ENCODE results near the gene SLC1A7.

The SLC1A7 gene

DNA sequence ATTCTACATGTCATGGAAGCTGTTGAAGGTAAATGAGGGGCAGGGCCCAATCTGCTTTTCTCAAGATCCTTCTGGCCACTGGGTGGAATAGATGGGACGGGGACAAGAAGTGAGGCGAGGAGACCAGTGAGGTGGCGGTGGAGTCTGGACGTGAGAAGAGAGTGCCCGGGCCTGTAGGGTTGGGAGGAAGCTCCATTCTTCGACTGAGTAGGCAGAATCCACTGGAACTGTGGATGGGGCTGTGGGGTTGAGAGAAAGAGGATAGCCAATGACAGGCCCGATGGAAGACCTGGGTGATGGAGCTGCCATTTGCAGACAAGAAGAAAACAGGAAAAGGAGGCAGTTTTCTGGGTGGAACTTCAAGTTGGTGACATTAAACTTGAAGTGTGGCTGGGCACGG, 10.3 kb downstream of the SLC1A7 start:
- DNase-seq: no peak

DNA sequence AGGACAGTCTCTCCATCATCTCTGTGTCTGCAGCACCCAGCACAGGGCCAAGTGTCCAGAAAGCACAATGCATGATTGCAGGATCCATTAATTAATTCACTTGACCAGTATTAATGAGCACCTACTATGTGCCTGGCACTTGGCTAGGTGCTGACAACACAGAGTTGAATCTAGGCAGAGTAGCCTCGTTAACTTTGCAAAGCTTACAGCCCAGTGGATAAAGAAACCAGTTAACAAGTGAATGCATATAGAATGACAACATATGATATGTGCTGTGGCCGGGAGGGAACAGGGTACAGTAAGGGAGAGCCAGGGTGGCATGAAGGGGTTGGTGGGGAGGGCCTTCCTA, 10.9 kb downstream of the SLC1A7 start:
- DNase-seq: no peak

DNA sequence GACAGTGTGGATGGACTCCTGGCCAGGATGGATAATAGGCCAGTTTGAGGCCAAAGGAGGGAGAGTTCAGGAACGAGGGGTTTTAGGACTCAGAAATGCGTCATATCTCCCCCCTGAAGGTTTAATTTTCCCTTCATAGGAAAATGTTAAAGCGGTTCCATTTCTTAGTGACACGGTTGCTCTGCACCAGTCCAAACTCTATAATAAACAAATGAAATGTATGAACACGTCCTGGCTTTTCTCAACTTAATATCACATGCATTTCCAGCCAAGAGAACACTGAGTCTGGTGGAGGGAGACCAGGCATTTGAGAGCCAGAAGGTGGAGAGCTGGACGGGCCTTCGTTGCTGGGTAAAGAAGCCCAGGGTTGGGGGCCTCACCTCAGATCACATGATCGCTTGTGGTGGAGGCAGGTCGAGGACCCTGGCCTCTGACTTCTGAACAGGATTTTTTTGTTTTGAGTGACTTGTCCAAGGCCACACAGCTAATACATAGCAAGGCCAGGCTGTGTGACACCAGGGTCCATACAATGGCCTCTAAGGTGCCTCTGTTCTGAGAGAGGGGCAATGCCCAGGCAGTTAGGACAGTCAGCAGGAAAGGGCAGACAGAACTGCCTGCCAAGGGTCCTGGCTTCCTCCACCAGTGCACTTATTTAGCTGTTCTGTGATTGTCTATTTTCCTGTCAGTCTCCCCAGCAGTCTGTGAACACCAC, 11.4 kb downstream of the SLC1A7 start:
- no peak for DNase-seq

DNA sequence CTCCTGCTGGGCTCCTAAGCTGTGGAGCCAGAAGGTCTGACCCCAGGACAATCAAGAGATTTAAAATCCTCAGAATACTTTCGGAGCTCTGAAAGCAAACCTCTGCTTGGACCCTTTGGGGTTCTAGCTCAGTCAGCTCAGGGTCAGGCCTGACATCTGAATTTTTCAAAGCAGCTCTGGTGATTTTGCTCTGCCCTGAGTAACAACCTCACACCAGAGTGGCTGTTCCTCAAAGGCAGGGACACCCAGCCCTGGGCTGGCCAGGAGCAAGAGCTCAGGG, 11.9 kb downstream of the SLC1A7 start:
- DNase-seq: no peak

DNA sequence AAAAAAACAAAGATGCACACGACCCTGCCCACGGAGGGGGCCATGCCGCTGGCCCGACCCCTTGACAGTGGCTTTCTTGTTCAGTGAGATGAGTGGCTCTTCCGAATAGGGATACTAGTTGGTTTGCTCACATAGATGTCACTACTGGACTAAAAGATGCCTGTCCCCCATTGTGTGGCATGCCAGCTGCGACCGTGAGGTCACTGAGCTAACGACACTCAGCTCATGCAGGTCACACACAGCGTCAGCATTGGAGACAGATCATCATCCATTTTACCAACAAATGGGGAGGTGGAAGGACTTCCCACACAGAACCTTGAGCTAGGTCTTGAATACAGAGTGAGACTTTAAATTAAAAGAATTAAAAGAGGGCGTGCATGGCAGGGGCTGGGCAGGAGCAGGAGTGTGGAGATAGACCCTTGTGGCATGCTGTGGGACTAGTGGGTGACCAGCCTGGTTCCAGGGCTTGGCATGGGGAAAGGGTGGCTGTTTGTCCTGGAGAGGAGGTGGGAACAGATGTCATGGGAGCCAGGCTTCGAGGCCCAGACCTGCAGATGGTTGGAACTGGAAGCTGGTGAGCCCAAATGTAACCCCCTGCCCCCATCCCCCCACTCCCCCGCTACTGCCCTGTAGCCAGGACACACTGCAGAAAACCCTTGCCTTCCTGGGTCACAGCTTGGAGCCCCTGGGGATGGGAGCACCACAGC, 12.4 kb downstream of the SLC1A7 start:
- no peak for DNase-seq

DNA sequence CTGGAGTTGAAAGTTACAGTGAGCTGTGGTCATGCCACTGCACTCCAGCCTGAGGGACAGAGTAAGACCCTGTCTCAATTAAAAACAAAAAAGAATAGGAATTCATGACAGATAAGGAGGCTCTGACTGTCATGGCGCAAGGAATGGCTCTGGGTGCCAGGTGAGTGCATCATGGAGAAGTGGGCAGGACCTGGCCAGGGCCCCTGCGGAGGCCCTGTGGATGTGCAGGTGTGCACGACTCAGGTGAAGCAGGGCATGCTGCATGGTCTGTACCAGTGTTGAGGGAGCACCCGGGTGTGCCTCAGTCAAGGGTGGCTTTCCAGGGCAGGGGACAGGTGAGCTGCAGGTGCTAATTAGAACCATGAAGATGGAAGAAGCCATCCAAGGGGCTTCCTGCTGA, 14.0 kb downstream of the SLC1A7 start:
- no peak for DNase-seq

DNA sequence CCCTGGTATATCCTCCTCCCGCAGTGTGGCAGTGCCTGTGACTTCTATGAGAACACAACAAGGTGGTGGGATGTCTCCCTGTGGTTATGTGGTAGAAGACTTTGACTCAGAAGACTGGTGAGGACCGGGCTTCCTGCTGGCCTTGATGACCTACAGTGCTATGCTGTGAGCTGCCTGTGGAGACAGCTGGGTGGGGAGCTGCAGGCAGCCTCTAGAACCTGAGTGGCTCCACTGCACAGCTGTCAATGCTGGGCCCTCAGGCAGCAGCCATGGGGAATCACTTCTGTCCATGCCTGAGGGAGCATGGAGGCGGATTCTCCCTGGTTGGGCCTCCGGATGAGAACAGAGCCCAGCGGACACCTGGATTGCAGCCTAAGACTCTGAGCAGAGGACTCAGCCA, 14.9 kb downstream of the SLC1A7 start:
- DNase-seq: no peak

DNA sequence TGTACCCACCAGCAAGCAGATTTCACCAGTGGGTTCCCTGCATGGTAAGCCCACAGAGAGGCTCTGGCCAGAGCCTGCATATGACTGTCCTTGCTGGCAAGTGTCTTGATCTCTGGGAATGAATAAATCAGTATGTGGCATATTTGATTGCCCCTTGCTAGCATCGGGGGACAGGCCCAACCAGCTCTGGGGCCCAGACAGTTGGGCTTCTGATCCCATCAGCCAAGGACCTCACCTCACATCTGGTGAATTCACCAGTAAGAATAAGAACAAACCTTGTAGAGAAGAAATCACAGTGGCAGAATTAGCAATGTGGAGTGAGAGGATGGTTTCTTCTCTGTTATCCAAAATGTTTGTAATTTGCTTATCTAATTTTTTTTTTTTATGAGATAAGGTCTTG, 15.9 kb downstream of the SLC1A7 start:
- no peak for DNase-seq

DNA sequence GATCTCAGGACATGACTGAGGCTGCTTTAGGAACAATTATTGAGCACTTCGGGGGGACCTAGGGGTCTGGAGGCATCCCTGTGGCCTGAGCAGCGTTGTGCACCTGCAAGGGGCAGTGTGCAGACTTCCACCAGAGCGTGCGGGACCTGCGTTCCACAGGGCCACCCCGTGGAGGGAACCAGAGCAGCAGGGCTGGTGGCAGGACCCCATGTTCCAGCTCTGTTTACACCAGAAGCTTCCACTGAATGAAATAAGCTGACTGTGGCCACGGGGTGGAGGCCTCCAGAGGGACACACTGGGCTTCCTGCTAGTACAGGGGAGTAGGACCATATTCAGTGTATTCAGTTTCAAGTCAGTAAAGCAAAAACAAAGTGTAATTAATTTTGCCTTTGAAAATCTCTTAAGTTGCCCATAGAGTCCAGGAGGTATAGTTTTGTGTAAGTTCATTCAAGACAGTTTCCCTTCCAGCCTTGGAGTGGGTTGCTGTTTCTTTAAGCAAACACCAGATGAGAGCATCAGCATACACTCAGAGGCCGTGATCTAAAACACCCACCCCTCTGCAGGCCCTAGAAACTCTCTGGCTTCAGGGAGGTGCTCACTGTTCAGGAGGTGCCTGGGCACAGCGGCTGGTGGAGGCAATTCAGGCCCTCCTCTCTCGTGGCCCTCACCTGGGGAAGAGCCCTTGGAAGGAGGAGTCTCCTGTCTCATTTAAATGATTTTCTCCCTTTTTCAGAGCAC, 16.6 kb downstream of the SLC1A7 start:
- DNase-seq: no peak

DNA sequence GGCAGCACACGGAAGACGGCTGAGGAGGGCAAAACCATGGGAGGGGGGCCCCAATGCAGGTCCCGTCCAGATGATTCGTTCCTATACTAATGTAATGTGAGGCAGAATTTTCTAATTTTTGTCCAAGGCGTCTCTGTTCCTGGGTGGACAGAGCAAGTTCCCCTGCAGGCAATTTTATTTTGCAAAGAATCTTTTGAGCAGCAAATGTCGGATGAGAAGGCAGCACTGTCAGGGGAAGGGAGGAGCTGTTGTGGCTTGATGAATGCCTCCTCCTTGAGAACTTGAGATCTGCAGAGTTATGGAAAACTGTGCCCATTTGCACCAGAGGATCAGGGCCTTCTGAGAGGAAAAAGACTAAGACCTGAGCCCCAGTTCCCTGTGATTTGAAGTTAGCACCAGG, 17.3 kb downstream of the SLC1A7 start:
- no peak for DNase-seq

DNA sequence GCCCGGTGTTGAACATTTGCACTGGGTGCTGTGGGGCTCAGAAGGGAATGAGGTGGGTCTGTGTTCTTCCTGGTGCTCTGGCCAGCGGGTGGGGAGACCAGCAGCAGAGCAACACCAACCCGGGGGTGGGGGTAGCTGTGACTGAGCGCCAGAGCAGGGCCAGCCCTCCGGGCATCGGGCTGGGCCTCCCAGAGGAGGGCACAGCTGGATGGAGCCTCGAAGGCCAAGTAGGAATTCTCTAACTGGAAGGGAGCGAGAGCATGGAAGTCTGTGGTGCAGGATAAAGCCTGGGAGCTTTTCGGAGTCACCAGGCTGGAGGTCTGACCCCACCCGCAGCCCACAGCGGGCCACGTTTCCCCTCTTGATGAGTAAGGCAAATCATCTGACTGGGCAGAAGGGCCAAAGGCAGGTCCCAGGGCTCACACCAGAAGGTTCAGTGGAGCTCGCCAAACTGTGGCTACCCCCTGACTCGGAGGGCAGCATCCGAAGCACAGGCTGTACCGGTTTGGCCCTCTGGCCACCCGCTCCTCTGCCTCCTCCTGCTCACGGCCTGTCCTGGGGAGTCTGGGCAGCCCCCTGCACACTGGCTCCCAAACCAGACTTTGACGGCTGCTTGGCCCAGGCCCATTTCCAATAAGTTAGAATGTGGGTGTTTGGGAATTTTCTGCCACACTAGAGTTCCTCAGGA, 18.8 kb downstream of the SLC1A7 start:
- no peak for DNase-seq

DNA sequence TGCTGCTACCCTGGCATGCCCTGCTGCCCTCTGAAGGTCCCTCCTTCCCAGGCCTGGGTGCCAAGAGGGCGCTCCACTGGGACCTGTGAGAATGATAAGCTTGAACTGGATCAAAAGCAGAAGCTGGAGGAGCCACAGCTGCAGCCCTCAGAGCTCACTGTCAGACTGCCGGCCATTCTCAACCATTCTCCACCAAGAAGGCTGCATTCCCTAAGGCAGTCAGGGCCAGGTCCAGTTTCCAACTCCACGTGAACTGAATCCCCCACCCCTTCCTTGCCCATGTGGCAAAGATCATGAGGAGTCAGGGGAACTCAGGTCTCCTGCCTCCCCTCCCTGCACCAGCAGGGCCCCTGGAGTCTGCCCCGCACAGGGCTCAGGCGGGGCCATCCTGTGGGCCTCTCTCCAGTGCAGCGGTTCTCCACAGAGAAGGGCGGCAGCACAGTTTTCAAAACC, 19.5 kb downstream of the SLC1A7 start:
- DNase-seq: no peak

DNA sequence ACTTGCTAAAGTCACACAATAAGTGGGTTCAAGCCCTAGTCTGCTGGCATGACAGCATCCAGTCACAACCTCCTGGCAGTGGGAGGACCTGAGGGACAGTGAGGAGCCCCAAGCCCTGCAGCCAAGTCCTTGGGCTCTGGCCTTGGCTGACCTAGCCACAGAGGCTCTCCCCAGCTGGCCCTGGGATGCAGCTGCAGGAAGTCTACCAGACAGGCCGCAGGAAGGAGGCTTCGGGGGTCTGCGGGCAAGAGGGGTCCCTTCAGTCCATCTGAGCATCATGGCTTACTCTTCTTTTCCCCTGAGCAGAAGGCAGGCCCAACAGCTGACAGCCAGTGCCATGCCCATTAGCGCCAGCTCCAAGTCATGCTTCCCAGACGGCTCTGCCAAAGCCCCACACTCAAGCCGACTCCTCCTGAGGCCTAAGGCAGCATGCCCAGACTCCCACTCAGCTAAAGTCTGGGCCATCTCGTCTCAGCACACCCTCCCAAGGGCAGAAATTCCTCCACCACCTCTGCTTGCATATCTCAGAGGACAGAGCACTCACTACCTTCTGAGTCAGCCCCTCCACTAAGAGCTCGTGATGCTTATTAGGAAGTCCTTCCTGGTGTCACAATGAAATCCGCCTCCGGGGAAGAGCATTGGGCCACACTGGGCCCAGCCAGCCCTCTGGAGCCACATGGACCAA, 20.1 kb downstream of the SLC1A7 start:
- peak; percentile 83 for DNase-seq

DNA sequence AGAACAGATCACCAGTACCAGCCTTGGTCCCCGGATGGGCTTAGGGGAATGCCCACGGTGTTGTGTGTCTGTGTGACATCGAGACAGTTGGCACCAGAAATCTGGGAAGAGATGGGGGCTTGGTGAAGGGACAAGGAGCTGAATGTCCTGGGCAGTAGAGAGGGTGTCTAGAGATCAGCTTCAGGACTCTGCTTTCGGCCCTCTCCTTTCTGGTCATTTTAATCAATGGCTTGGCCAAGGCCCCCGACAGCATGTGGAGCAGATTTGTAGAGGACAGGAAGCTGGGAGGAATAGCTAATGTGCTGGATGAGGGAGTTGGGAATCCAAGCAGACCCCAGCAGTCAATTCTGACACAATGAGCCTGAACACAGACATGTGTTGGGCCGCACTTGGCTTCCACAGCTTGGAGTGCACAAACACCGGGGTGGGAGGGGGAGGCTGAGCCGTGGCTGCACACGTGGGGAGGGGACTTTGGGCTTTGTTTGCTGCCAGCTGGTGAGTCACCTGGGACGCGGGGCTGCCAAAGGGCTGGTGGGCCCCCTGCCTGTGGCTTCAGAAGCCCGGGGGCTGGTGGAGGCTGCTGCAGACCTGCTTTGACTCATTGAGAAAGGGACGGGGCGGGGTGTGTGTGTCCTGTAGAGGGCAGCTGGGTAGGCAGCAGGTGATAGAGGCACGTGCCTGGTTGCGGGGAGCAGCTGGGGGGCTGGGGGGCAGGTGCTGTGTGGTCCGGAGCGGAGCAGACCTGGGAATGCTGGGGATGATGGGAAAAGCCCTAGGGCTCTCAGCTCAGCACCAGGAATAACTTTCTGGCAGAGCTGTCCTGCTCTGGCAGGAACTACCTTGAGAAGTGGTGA, 20.9 kb downstream of the SLC1A7 start:
- no peak for DNase-seq

DNA sequence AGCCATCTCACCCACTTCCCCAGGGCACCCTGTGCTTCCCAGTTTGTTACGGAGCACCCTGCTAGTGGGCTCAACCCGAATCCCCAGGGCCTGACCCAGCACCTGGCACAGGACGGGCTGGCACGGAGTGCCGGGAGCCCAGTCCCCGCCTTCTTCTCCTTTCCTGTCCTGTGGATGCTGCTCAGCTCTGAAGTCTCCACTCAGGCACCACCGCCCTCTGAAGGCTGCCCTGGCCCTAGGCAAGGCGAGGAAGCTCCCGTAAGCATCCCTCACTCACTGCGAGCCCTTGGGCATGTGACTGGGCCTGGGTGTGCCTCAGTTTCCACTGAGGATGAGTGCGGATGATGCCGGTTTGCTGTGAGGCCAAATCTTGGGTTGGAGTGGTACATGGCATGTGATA, 21.8 kb downstream of the SLC1A7 start:
- no peak for DNase-seq

DNA sequence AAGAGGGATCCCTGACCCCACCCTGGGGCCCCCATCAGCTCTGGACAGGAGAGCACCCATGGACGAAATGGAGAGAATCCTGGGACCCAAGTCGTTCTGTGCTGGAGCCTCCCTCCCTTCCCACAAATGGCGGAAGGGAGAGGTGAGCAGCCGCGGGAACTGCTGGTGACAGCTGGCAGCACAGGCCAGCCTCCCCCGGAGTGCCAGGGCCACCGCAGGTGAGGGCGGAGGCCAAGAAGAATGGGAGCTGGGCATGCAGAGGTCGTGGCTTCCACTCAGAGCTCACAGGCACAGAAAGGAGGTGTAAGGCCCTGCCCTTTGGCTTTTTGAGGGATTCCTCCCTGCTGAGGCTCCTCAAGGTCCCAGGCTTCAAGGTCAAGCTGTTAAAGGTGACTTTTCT, 24.6 kb downstream of the SLC1A7 start:
- DNase-seq: no peak

DNA sequence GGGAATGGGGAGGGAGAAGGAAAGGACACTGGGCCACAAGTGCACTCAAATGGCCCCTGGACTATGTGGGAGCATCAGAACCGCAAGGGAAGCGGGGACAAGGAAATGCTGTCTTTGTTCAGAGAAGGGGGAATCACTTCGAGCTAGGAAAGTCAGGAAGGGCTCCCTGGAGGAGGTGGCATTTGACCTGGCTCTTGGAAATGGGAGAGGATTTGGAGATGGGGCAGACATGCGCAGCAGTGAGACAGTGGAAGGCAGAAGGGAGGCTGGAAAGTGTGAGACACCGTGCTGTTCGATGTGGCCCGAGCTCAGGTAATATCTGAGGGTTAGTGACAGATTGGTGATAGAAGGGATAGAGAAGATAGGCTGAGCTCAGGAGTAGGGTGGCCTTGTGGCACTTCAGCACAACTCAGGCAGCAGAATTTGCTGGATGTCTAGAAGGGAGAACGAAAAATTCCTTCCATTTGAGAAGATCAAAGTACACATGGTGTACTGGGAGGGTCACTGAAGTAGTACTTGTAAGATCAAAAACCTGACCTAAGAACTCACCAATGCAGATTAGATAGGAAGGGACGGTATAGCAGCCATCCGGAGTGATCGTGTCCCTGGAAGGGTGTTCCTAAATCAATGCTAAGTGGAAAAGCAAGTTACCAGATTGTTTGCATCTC, 25.4 kb downstream of the SLC1A7 start:
- no peak for DNase-seq

DNA sequence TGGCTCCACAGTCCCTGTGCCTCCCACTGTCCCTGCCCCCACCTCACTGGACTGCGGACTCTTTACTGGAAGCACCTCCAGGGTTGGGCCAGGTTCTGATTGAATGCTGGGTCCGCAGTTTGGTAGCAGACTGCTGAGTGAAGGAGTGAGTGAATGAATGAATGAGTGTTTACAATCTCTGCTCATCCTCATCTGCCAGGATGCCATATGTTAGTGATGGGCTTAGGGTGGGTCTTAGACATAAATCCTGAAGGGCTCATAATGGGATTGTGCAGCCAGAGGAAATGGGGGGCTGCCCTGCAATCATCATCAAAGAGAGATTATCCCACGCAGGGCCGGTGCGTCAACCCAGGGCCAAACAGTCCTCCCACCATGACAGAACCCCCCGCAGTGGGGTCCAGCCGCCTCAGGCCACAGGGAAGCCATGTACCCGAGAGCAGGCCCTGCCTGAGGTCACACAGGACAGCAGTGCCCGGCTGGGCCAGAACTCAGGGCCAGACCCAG, 26.1 kb downstream of the SLC1A7 start:
- no peak for DNase-seq

DNA sequence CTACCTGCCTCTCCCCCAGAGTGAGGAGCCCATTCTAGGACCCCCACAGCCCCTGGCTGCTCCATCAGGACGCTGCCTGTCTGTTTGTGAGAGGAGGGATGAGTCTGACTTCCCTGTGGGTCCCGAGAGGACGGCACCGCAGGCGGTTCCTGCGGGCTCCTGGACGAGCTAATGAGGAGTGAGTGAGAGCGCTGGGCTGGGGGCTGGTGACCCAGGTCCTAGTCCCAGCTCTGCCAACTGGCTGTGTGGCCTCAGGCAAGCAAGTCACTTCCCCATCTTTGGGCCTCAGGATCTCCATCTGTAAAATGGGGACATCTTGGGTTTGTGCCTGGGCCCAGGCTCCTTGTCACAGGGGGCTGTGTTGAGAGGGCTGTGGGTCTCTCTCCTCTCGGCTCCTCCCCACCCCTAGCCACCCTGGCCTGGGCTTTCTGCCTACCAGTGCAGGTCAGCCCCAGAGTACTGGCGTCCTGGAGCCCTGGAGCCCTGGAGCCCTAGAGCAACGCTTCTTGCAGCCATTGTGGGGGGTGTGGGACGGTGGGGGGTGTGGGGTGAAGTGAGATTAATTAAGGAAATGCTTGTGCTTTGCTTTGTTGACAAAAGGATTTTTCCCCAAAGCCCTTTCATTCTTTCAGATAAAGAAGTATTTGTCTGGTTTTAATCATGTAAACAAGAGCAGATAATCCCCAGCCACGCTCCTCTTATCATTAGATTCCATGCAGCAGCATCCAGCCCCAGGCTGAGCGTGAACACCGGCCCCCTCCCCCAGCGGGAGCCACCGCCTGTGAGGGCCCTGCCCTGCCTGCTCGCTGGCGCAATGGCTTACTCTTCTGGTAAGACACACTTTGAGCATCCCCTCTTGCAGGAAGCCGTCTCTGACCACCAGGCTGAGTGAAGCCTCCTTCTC, 26.8 kb downstream of the SLC1A7 start:
- DNase-seq: no peak
